Right lobe of liver (tissue), 4 donors: ENCODE results near the gene NDE1.

ENCODE experiments used
- CTCF ChIP-seq, 4 donors: fragments of 200-600 bp in 3 of 4; fragments of 450-650 bp in 1 of 4; IDR thresholded peaks; one replicate each; pipeline versions ENCODE4 v1.5.1 to v1.8.0; 2016 to 2022; ENCODE audit warnings: antibody characterized with exemption in 4 of 4, mild to moderate bottlenecking in 2 of 4
- POLR2A ChIP-seq: fragments of 450-650 bp; IDR thresholded peaks from one replicate; pipeline ENCODE4 v1.6.1; 2017; ENCODE audit warnings: antibody characterized with exemption, mild to moderate bottlenecking
- donor health status: DM: no; HTN: no; CAD: no.
- donor health status: DM: no; HTN: no; CAD: no.
- donor health status: DM: no; HTN: yes; CAD: no.

GRCh38 chr16:15769239-15769638 is 119.2 kb downstream of the NDE1 start:
- TF ChIP-seq POLR2A (no peak), CTCF (IDR thresholded peaks at IDR 0.05) (no peak)
